Measurements from ENCODE around the gene EGFLAM. TPM values are rescaled to one million over a fixed set of nuclear protein-coding genes. Genes with fewer than 3 reads are reported as not detected.

The EGFLAM gene
- total RNA-seq, 4 donors from 2014 or later, result 15.0 to 103 (median 62.5) TPM

- no peak for ATAC-seq (ENCODE audit: low FRiP score)
- DNase-seq (ENCODE audit: low spot score), result no peak
- TF ChIP-seq CTCF (IDR thresholded peaks at IDR 0.05), result no peak
Observed at GRCh38 chr5:38431242-38431853, 173.0 kb downstream of the EGFLAM start.

GRCh38 chr5:38433160-38433861 is 175.0 kb downstream of the EGFLAM start:
- no peak for TF ChIP-seq CTCF (IDR thresholded peaks at IDR 0.05)
- ATAC-seq (ENCODE audit: low FRiP score), result no peak
- no peak for DNase-seq (ENCODE audit: low spot score)

- no peak for TF ChIP-seq CTCF (IDR thresholded peaks at IDR 0.05)
- ATAC-seq (ENCODE audit: low FRiP score), result peak; percentile 63
- DNase-seq (ENCODE audit: low spot score), result no peak
Observed at GRCh38 chr5:38434966-38435705, 176.8 kb downstream of the EGFLAM start.

GRCh38 chr5:38438757-38439156 is 180.4 kb downstream of the EGFLAM start:
- TF ChIP-seq CTCF (IDR thresholded peaks at IDR 0.05), result no peak
- DNase-seq (ENCODE audit: low spot score), result no peak
- ATAC-seq (ENCODE audit: low FRiP score), result no peak

GRCh38 chr5:38441453-38442246 is 183.3 kb downstream of the EGFLAM start:
- ATAC-seq (ENCODE audit: low FRiP score) (peak; percentile 98), DNase-seq (ENCODE audit: low spot score) (peak; percentile 89)
- peak in 2 of 3 donors; percentile 74 to 77 for TF ChIP-seq CTCF (IDR thresholded peaks at IDR 0.05)

- no peak for TF ChIP-seq CTCF (IDR thresholded peaks at IDR 0.05)
- ATAC-seq (ENCODE audit: low FRiP score), result no peak
- DNase-seq (ENCODE audit: low spot score), result no peak
Observed at GRCh38 chr5:38442247-38442573, 183.9 kb downstream of the EGFLAM start.
